Measurements from ENCODE around the gene SLC38A5. TPM values are rescaled to one million over a fixed set of nuclear protein-coding genes. Genes with fewer than 3 reads are reported as not detected.

SLC38A5 gene
- total RNA-seq, 1 experiment from 2014 or later: 54.6 TPM

DNA sequence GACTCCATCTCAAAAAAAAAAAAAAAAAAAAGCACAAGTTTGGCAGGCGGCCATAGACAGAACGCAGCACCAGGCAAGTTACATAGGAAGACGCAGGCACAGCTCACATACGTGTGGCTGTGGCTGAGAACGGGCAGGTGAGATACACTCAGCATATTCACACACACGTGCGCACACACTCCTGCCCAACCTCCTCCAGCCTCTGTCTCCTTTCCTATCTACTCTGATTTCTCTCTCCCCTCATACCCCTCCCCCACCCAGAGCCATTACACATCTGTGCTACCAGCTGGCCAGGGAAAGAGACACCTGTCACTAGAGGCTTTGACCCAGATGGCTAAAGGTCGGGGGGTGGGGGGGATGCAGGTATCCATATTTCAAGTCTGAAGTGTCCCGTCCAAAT lies 2.2 kb upstream of the SLC38A5 start:
- intact Hi-C loops (cut with micrococcal nuclease): loop anchor here (10.0 kb wide), 1 partner anchor 103 kb away; the partner anchor contains the start of gene RBM3
- RAD21 ChIA-PET (ENCODE audit: low non-redundant PET in 1 of 2, low total read pairs in 2 of 2, uncharacterized antibody in 2 of 2, unreplicated experiment in 2 of 2): no interaction called here

DNA sequence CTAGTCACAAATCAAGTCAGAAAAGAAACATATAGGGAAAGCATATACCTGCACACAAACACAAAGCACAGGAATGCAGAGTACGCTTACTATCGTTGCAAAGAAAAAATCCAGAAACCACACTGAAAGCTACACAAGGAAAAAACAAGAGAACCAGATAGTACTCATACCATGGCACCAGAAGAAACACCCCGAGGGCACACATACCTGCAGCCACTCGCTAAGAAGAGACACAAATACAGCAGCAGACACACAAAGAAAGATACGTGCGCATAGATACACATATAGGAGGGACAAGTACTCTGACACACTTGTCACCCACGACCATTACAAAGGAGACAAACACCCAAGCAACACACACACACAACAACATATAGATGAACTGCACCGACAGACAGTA lies 1.4 kb upstream of the SLC38A5 start:
- Histone ChIP-seq H3K4me3 (replicated peaks in 1 of 2; ENCODE audit: low read depth in 1 of 2, low read length in 2 of 2) (no peak overlapping the region), H3K4me2 (ENCODE audit: low read length) (no peak overlapping the region), H3K9me2 (ENCODE audit: insufficient read depth) (no peaks in the 10 kb centered on the region), H3K4me1 (ENCODE audit: control insufficient read depth in 1 of 2, insufficient read depth in 2 of 2, low read length in 2 of 2) (peaks cover 8 to 33% of the 10 kb centered on the region in 2 experiments; a peak in 3 of 4 replicates), H3K9ac (ENCODE audit: low read length) (no peak overlapping the region), H4K20me1 (ENCODE audit: insufficient read depth) (no peaks in the 10 kb centered on the region), H3K79me2 (ENCODE audit: insufficient read depth, low read length) (peaks cover 27% of the 10 kb centered on the region), H3K27me3 (ENCODE audit: insufficient read depth, low read length) (no peaks in the 10 kb centered on the region), H3K9me3 (ENCODE audit: control insufficient read depth in 1 of 2, insufficient read depth in 1 of 2, low read depth in 1 of 2, low read length in 2 of 2) (no peaks in the 10 kb centered on the region), H2AFZ (ENCODE audit: low read depth, low read length, poor library complexity, severe bottlenecking) (no peak overlapping the region), H3K27ac (ENCODE audit: low read depth, low read length) (no peak overlapping the region), H3K36me3 (ENCODE audit: control insufficient read depth in 1 of 2, insufficient read depth in 2 of 2, low read length in 2 of 2) (no peaks in the 10 kb centered on the region)
- intact Hi-C loops (cut with micrococcal nuclease): loop anchor here (10.0 kb wide), 1 partner anchor 103 kb away; the partner anchor contains the start of gene RBM3
- no TSS peak for BruUV-seq (replicated peaks)
- POLR2A ChIA-PET: no interaction called here
- CTCF ChIA-PET: no interaction called here
- DNase-seq (ENCODE audit: low read depth, low spot score): no peak
- TF ChIP-seq FOSL1 (IDR thresholded peaks at IDR 0.05; ENCODE audit: low read depth) (no peak), POLR2AphosphoS5 (IDR thresholded peaks at IDR 0.05; ENCODE audit: low read depth, low read length) (no peak), TCF7L2 (IDR thresholded peaks at IDR 0.05; ENCODE audit: borderline replicate concordance, extremely low read depth, insufficient read depth, insufficient read length) (no peak), CEBPB (IDR thresholded peaks at IDR 0.05; ENCODE audit: low read depth) (no peak), EZH2phosphoT487 (IDR thresholded peaks at IDR 0.05; ENCODE audit: borderline replicate concordance) (no peak), CBX3 (IDR thresholded peaks at IDR 0.05; ENCODE audit: low read depth) (no peak), SIN3A (IDR thresholded peaks at IDR 0.05; ENCODE audit: low read depth) (no peak), EZH2 (IDR thresholded peaks at IDR 0.05) (no peak), ZFX (IDR thresholded peaks at IDR 0.05) (no peak), SP1 (IDR thresholded peaks at IDR 0.05; ENCODE audit: low read depth) (no peak), EGR1 (IDR thresholded peaks at IDR 0.05; ENCODE audit: low read depth) (no peak), JUND (IDR thresholded peaks at IDR 0.05) (no peak)
- TF ChIP-seq, protein P1, sequence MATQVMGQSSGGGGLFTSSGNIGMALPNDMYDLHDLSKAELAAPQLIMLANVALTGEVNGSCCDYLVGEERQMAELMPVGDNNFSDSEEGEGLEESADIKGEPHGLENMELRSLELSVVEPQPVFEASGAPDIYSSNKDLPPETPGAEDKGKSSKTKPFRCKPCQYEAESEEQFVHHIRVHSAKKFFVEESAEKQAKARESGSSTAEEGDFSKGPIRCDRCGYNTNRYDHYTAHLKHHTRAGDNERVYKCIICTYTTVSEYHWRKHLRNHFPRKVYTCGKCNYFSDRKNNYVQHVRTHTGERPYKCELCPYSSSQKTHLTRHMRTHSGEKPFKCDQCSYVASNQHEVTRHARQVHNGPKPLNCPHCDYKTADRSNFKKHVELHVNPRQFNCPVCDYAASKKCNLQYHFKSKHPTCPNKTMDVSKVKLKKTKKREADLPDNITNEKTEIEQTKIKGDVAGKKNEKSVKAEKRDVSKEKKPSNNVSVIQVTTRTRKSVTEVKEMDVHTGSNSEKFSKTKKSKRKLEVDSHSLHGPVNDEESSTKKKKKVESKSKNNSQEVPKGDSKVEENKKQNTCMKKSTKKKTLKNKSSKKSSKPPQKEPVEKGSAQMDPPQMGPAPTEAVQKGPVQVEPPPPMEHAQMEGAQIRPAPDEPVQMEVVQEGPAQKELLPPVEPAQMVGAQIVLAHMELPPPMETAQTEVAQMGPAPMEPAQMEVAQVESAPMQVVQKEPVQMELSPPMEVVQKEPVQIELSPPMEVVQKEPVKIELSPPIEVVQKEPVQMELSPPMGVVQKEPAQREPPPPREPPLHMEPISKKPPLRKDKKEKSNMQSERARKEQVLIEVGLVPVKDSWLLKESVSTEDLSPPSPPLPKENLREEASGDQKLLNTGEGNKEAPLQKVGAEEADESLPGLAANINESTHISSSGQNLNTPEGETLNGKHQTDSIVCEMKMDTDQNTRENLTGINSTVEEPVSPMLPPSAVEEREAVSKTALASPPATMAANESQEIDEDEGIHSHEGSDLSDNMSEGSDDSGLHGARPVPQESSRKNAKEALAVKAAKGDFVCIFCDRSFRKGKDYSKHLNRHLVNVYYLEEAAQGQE (IDR thresholded peaks at IDR 0.05; ENCODE audit: low read depth): no peak
- TF ChIP-seq, protein P2, sequence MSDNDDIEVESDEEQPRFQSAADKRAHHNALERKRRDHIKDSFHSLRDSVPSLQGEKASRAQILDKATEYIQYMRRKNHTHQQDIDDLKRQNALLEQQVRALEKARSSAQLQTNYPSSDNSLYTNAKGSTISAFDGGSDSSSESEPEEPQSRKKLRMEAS (IDR thresholded peaks at IDR 0.05): no peak
- ATAC-seq: no peak
- RAD21 ChIA-PET (ENCODE audit: low non-redundant PET in 1 of 2, low total read pairs in 2 of 2, uncharacterized antibody in 2 of 2, unreplicated experiment in 2 of 2): no interaction called here

More for the DNA sequence above, 2.2 kb upstream of the SLC38A5 start:
- Histone ChIP-seq H3K9me3 (ENCODE audit: control insufficient read depth in 1 of 2, insufficient read depth in 1 of 2, low read depth in 1 of 2, low read length in 2 of 2) (no peaks in the 10 kb centered on the region), H3K36me3 (ENCODE audit: control insufficient read depth in 1 of 2, insufficient read depth in 2 of 2, low read length in 2 of 2) (no peaks in the 10 kb centered on the region), H2AFZ (ENCODE audit: low read depth, low read length, poor library complexity, severe bottlenecking) (no peak overlapping the region), H3K27me3 (ENCODE audit: insufficient read depth, low read length) (no peaks in the 10 kb centered on the region), H3K9me2 (ENCODE audit: insufficient read depth) (no peaks in the 10 kb centered on the region), H3K4me3 (replicated peaks in 1 of 2; ENCODE audit: low read depth in 1 of 2, low read length in 2 of 2) (no peak overlapping the region), H3K4me2 (ENCODE audit: low read length) (no peak overlapping the region), H3K27ac (ENCODE audit: low read depth, low read length) (no peak overlapping the region), H3K9ac (ENCODE audit: low read length) (no peak overlapping the region), H3K4me1 (ENCODE audit: control insufficient read depth in 1 of 2, insufficient read depth in 2 of 2, low read length in 2 of 2) (peaks cover 8 to 37% of the 10 kb centered on the region in 2 experiments; a peak in 3 of 4 replicates), H4K20me1 (ENCODE audit: insufficient read depth) (no peaks in the 10 kb centered on the region), H3K79me2 (ENCODE audit: insufficient read depth, low read length) (peaks cover 30% of the 10 kb centered on the region)
- no TSS peak for BruUV-seq (replicated peaks)
- POLR2A ChIA-PET: no interaction called here
- no peak for ATAC-seq
- DNase-seq (ENCODE audit: low read depth, low spot score): no peak
- CTCF ChIA-PET: no interaction called here
- TF ChIP-seq CEBPB (IDR thresholded peaks at IDR 0.05; ENCODE audit: low read depth) (no peak), SP1 (IDR thresholded peaks at IDR 0.05; ENCODE audit: low read depth) (no peak), EZH2 (IDR thresholded peaks at IDR 0.05) (no peak), ZFX (IDR thresholded peaks at IDR 0.05) (no peak), ZNF274 (IDR thresholded peaks at IDR 0.05; ENCODE audit: low read depth, low read length) (no peak), RAD21 (IDR thresholded peaks at IDR 0.05; ENCODE audit: low read depth) (no peak), YY1 (IDR thresholded peaks at IDR 0.05; ENCODE audit: extremely low read depth, insufficient replicate concordance, low read depth, low read length) (no peak), TCF7L2 (IDR thresholded peaks at IDR 0.05; ENCODE audit: borderline replicate concordance, extremely low read depth, insufficient read depth, insufficient read length) (no peak), SRF (IDR thresholded peaks at IDR 0.05; ENCODE audit: low read depth) (no peak), EGR1 (IDR thresholded peaks at IDR 0.05; ENCODE audit: low read depth) (no peak), POLR2AphosphoS5 (IDR thresholded peaks at IDR 0.05; ENCODE audit: low read depth, low read length) (no peak), POLR2A (IDR thresholded peaks at IDR 0.05; ENCODE audit: borderline replicate concordance, extremely low read depth, insufficient read depth, insufficient read length) (no peak), EZH2phosphoT487 (IDR thresholded peaks at IDR 0.05; ENCODE audit: borderline replicate concordance) (no peak), SIN3A (IDR thresholded peaks at IDR 0.05; ENCODE audit: low read depth) (no peak)
